ENCODE data around the gene ZNF527. TPM values are rescaled to one million over a fixed set of nuclear protein-coding genes. Genes with fewer than 3 reads are reported as not detected.
A peak's percentile ranks its signal among the peaks of the same experiment; 100 is the strongest.
"Not testable (repeated sequence)": the region's sequence is repeated elsewhere in the genome, so short reads cannot be mapped to it uniquely, and the experiment has no call there.

Gene ZNF527
- 1 to 10 TPM; 8.7 to 9.0 TPM for total RNA-seq

- Mint-ChIP-seq H3K27me3 (no peaks in the 10 kb centered on the region), H3K36me3 (peaks cover 15% of the 10 kb centered on the region), H3K9me3 (peaks cover 16% of the 10 kb centered on the region), H3K27ac (peak within 1 kb of the TSS; percentile 97), H3K4me1 (peaks cover 11% of the 10 kb centered on the region), H3K4me3 (peak within 1 kb of the TSS; percentile 96)
- ATAC-seq (ENCODE audit: low read depth) (peak; percentile 97), DNase-seq (peak; percentile 94)
- POLR2A ChIA-PET = interaction anchor here (0.5 to 2.7 kb wide), 20 partner anchors 9 to 882 kb away, joined by 3 to 43 read pairs (median 4); partner anchors contain the start of genes ZNF345, ZNF383, ZNF420 and ZNF540
Observed at GRCh38 chr19:37370880-37371661, at the start of gene ZNF527. ZNF527 (plus strand) TSS chr19:37371099; CDS start chr19:37374199, 3,100 bp downstream.

- DNase-seq = no peak
- Mint-ChIP-seq H3K4me3 (no peak overlapping the region), H3K4me1 (peaks cover 8% of the 10 kb centered on the region), H3K27me3 (no peaks in the 10 kb centered on the region), H3K27ac (no peak overlapping the region), H3K36me3 (peaks cover 60% of the 10 kb centered on the region), H3K9me3 (no peaks in the 10 kb centered on the region)
- POLR2A ChIA-PET = no interaction called here
- no peak for ATAC-seq (ENCODE audit: low read depth)
Observed at GRCh38 chr19:37329686-37330085, 41.2 kb upstream of the ZNF527 start.

- no peak overlapping the region for H3K4me3 Mint-ChIP-seq
- H3K9me3 Mint-ChIP-seq = peaks cover 8% of the 10 kb centered on the region
- peaks cover 17% of the 10 kb centered on the region for H3K4me1 Mint-ChIP-seq
- POLR2A ChIA-PET = no interaction called here
- no peaks in the 10 kb centered on the region for H3K27me3 Mint-ChIP-seq
- peaks cover 67% of the 10 kb centered on the region for H3K36me3 Mint-ChIP-seq
- ATAC-seq (ENCODE audit: low read depth) = no peak
- H3K27ac Mint-ChIP-seq = no peak overlapping the region
- DNase-seq = no peak
Observed at GRCh38 chr19:37332839-37333238, 38.1 kb upstream of the ZNF527 start.

GRCh38 chr19:37333457-37333856, 37.4 kb upstream of the ZNF527 start:
- ATAC-seq (ENCODE audit: low read depth) = no peak
- POLR2A ChIA-PET = interaction anchor here (1.8 kb wide), 1 partner anchor 38 kb away, joined by 15 read pairs; the partner anchor contains the start of gene ZNF527
- no peak for DNase-seq
- Mint-ChIP-seq H3K36me3 (peaks cover 65% of the 10 kb centered on the region), H3K4me1 (peaks cover 19% of the 10 kb centered on the region), H3K9me3 (peaks cover 10% of the 10 kb centered on the region), H3K27me3 (no peaks in the 10 kb centered on the region), H3K27ac (no peak overlapping the region), H3K4me3 (no peak overlapping the region)

- Mint-ChIP-seq H3K9me3 (peaks cover 12% of the 10 kb centered on the region), H3K27ac (peak overlapping the region; percentile 88), H3K27me3 (no peaks in the 10 kb centered on the region), H3K36me3 (peaks cover 64% of the 10 kb centered on the region), H3K4me3 (peak overlapping the region; percentile 94), H3K4me1 (peaks cover 20% of the 10 kb centered on the region)
- ATAC-seq (ENCODE audit: low read depth) (peak; percentile 95), DNase-seq (peak; percentile 84)
- POLR2A ChIA-PET = interaction anchor here (0.9 to 1.8 kb wide), 7 partner anchors 17 to 445 kb away, joined by 3 to 17 read pairs (median 5); partner anchors contain the start of genes ZNF383, ZNF527, ZNF540 and ZNF569
Observed at GRCh38 chr19:37334179-37335071, 36.5 kb upstream of the ZNF527 start.

GRCh38 chr19:37342753-37343152, 28.1 kb upstream of the ZNF527 start:
- Mint-ChIP-seq H3K9me3 (peaks cover 14% of the 10 kb centered on the region), H3K4me3 (no peak overlapping the region), H3K4me1 (peaks cover 3% of the 10 kb centered on the region), H3K36me3 (peaks cover 77% of the 10 kb centered on the region), H3K27me3 (no peaks in the 10 kb centered on the region), H3K27ac (no peak overlapping the region)
- DNase-seq = no peak
- no peak for ATAC-seq (ENCODE audit: low read depth)
- POLR2A ChIA-PET = no interaction called here

- Mint-ChIP-seq H3K27ac (no peak overlapping the region), H3K9me3 (peaks cover 7% of the 10 kb centered on the region), H3K36me3 (peaks cover 73% of the 10 kb centered on the region), H3K27me3 (no peaks in the 10 kb centered on the region), H3K4me3 (no peak overlapping the region), H3K4me1 (no peaks in the 10 kb centered on the region)
- DNase-seq (no peak), ATAC-seq (ENCODE audit: low read depth) (no peak)
- POLR2A ChIA-PET = no interaction called here
Observed at GRCh38 chr19:37346091-37346490, 24.8 kb upstream of the ZNF527 start.

GRCh38 chr19:37348060-37348459, 22.8 kb upstream of the ZNF527 start:
- no peak overlapping the region for H3K27ac Mint-ChIP-seq
- H3K4me1 Mint-ChIP-seq = no peaks in the 10 kb centered on the region
- H3K27me3 Mint-ChIP-seq = no peaks in the 10 kb centered on the region
- peaks cover 6% of the 10 kb centered on the region for H3K9me3 Mint-ChIP-seq
- DNase-seq = no peak
- POLR2A ChIA-PET = no interaction called here
- ATAC-seq (ENCODE audit: low read depth) = no peak
- H3K36me3 Mint-ChIP-seq = peaks cover 75% of the 10 kb centered on the region
- H3K4me3 Mint-ChIP-seq = no peak overlapping the region

- H3K9me3 Mint-ChIP-seq = peaks cover 19% of the 10 kb centered on the region
- H3K4me1 Mint-ChIP-seq = no peaks in the 10 kb centered on the region
- no peak overlapping the region for H3K27ac Mint-ChIP-seq
- no peak for DNase-seq
- H3K27me3 Mint-ChIP-seq = no peaks in the 10 kb centered on the region
- peaks cover 85% of the 10 kb centered on the region for H3K36me3 Mint-ChIP-seq
- H3K4me3 Mint-ChIP-seq = no peak overlapping the region
- ATAC-seq (ENCODE audit: low read depth) = no peak
- POLR2A ChIA-PET = no interaction called here
Observed at GRCh38 chr19:37353968-37354367, 16.9 kb upstream of the ZNF527 start.

GRCh38 chr19:37355901-37356300, 15.0 kb upstream of the ZNF527 start:
- no peaks in the 10 kb centered on the region for H3K4me1 Mint-ChIP-seq
- H3K36me3 Mint-ChIP-seq = peaks cover 89% of the 10 kb centered on the region
- DNase-seq (no peak), ATAC-seq (ENCODE audit: low read depth) (no peak)
- H3K4me3 Mint-ChIP-seq = no peak overlapping the region
- peaks cover 26% of the 10 kb centered on the region for H3K9me3 Mint-ChIP-seq
- H3K27ac Mint-ChIP-seq = no peak overlapping the region
- H3K27me3 Mint-ChIP-seq = no peaks in the 10 kb centered on the region
- POLR2A ChIA-PET = no interaction called here

- Mint-ChIP-seq H3K27me3 (no peaks in the 10 kb centered on the region), H3K27ac (no peak overlapping the region), H3K4me3 (no peak overlapping the region), H3K9me3 (peaks cover 38% of the 10 kb centered on the region), H3K4me1 (no peaks in the 10 kb centered on the region), H3K36me3 (peaks cover 79% of the 10 kb centered on the region)
- DNase-seq (no peak), ATAC-seq (ENCODE audit: low read depth) (no peak)
- POLR2A ChIA-PET = no interaction called here
Observed at GRCh38 chr19:37361994-37362393, 8.9 kb upstream of the ZNF527 start.

- H3K4me1 Mint-ChIP-seq = no peaks in the 10 kb centered on the region
- peaks cover 35% of the 10 kb centered on the region for H3K9me3 Mint-ChIP-seq
- peaks cover 72% of the 10 kb centered on the region for H3K36me3 Mint-ChIP-seq
- H3K27me3 Mint-ChIP-seq = no peaks in the 10 kb centered on the region
- H3K4me3 Mint-ChIP-seq = no peak overlapping the region
- H3K27ac Mint-ChIP-seq = no peak overlapping the region
- POLR2A ChIA-PET = no interaction called here
- ATAC-seq (ENCODE audit: low read depth) (no peak), DNase-seq (no peak)
Observed at GRCh38 chr19:37362733-37363132, 8.2 kb upstream of the ZNF527 start.

GRCh38 chr19:37370386-37370879, 466 bp upstream of the ZNF527 start:
- Mint-ChIP-seq H3K9me3 (peaks cover 19% of the 10 kb centered on the region), H3K4me3 (peak overlapping the region; percentile 96), H3K36me3 (peaks cover 19% of the 10 kb centered on the region), H3K4me1 (peaks cover 11% of the 10 kb centered on the region), H3K27ac (peak overlapping the region; percentile 97)
- ATAC-seq (ENCODE audit: low read depth) = peak; percentile 50
- DNase-seq, H3K27me3 Mint-ChIP-seq: not testable (repeated sequence)
- POLR2A ChIA-PET = interaction anchor here (0.6 to 2.7 kb wide), 19 partner anchors 10 to 881 kb away, joined by 3 to 43 read pairs (median 4); partner anchors contain the start of genes ZNF345, ZNF383, ZNF420 and ZNF540
